HepG2 (cell line): Measurements from ENCODE around the gene GYG1.

Source experiments
- FOXK2 ChIP-seq: fragments of 450-650 bp; IDR thresholded peaks from 2 replicates; pipeline ENCODE4 v1.6.1; 2016
- MXD4 ChIP-seq: IDR thresholded peaks from 2 replicates; pipeline ENCODE4 v1.6.1; 2016; ENCODE audit warnings: mild to moderate bottlenecking, missing biosample characterization, missing genetic modification reagents
- NKX3-1 ChIP-seq: sonication (generic); formaldehyde crosslinking; IDR thresholded peaks from 2 replicates; pipeline ENCODE4 v1.5.0; 2020; ENCODE audit warnings: missing genetic modification reagents
- POLR2A ChIP-seq, 2 experiments: IDR thresholded peaks; 2 replicates each; pipeline ENCODE4 v1.6.1; 2011; ENCODE audit warnings: low read depth in 2 of 2, low read length in 2 of 2, mild to moderate bottlenecking in 1 of 2, moderate library complexity in 1 of 2; ENCODE audit not compliant: insufficient read depth in 1 of 2
- REL ChIP-seq: sonication (generic); formaldehyde crosslinking; conservative IDR thresholded peaks from 2 replicates; pipeline ENCODE4 v1.8.0; 2022; ENCODE audit warnings: mild to moderate bottlenecking, missing genetic modification reagents, moderate library complexity
- ZBTB38 ChIP-seq: sonication (generic); formaldehyde crosslinking; IDR thresholded peaks from 2 replicates; pipeline ENCODE4 v1.5.1; 2020; ENCODE audit warnings: mild to moderate bottlenecking, missing genetic modification reagents

DNA sequence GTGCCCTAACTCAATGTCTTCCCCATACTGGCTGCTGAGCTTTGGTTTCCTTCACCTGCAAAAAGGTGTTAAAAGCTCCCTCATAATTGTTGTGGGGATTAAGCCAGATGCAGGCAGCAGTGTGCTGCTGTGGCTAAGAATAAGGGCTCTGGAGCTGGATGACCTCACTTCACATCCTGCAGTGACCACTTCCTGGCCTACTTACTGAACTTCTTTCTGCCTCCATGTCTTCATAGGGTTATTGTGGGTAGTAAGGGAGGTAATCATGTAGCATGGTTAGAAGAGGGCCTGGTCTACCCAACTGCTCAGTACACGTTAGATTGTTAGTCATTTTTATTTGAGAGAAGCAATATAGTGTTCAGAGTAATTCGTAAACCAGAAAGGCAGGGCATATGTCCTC, 18.4 kb downstream of the GYG1 start:
- TF ChIP-seq POLR2A (IDR thresholded peaks at IDR 0.05; ENCODE audit: insufficient read depth in 1 of 2, low read depth in 2 of 2, low read length in 2 of 2) (no peak), NKX3-1 (CRISPR knock-in tag) (no peak), MXD4 (CRISPR knock-in tag) (no peak), ZBTB38 (CRISPR knock-in tag) (no peak), FOXK2 (no peak), REL (CRISPR knock-in tag) (no peak)
